PC-3 (cell line): ENCODE results near the gene STMP1. TPM values are rescaled to one million over a fixed set of nuclear protein-coding genes. Genes with fewer than 3 reads are reported as not detected.

Source experiments
- ATAC-seq: fragments of 200-7000 bp; cut with Tn5 transposase; 2 replicates; pipeline ENCODE4 v1.9.1; 2020; ENCODE audit warnings: mild to moderate bottlenecking, moderate library complexity
- BruUV-seq: library from RNA; stranded (reverse); fragments of 400-500 nt; replicated peaks from 2 replicates; lab custom pipeline; 2021; lab: Mats Ljungman, UMichigan
- CTCF ChIA-PET: fragments of 300-600 bp; sonication (Branson Sonifier 250); formaldehyde crosslinking; loops from one replicate; lab custom pipeline; 2022; ENCODE audit warnings: antibody characterized with exemption; lab: Charles Lee
- POLR2A ChIA-PET: fragments of 300-600 bp; sonication (Branson Sonifier 250); formaldehyde crosslinking; loops from one replicate; lab custom pipeline; 2022; ENCODE audit warnings: antibody characterized with exemption; ENCODE audit not compliant: unreplicated experiment; lab: Charles Lee
- DNase-seq: peaks from one replicate; pipeline ENCODE4 v3.0.0-alpha.2; 2015
- H2AFZ ChIP-seq: fragments of 300-600 bp; sonication (generic); 2 replicates; pipeline ENCODE4 v1.6.0; 2016; ENCODE audit warnings: antibody characterized with exemption, low read length
- H3F3A ChIP-seq: fragments of 300-600 bp; sonication (generic); one replicate; pipeline ENCODE4 v1.6.0; 2017; ENCODE audit warnings: antibody characterized with exemption, low read length, control low read depth, mild to moderate bottlenecking; ENCODE audit not compliant: unreplicated experiment
- H3K27ac ChIP-seq: fragments of 300-600 bp; sonication (generic); 2 replicates; pipeline ENCODE4 v1.5.1; 2016; ENCODE audit warnings: mild to moderate bottlenecking, low read length
- H3K27me3 ChIP-seq: fragments of 300-600 bp; sonication (generic); 2 replicates; pipeline ENCODE4 v1.6.1; 2016; ENCODE audit warnings: low read length, mixed read lengths
- H3K36me3 ChIP-seq: fragments of 300-600 bp; sonication (generic); 2 replicates; pipeline ENCODE4 v1.6.1; 2016; ENCODE audit warnings: low read depth, mixed run types, low read length, mixed read lengths
- H3K4me1 ChIP-seq: fragments of 300-600 bp; sonication (generic); 2 replicates; pipeline ENCODE4 v1.5.1; 2016; ENCODE audit warnings: low read length; ENCODE audit not compliant: insufficient read depth
- H3K4me2 ChIP-seq: fragments of 300-600 bp; sonication (generic); 2 replicates; pipeline ENCODE4 v1.6.0; 2016; ENCODE audit warnings: low read length
- H3K4me3 ChIP-seq: fragments of 300-600 bp; sonication (generic); 2 replicates; pipeline ENCODE4 v1.5.1; 2016; ENCODE audit warnings: mild to moderate bottlenecking, low read length, mixed read lengths
- H3K79me2 ChIP-seq: fragments of 300-600 bp; sonication (generic); 2 replicates; pipeline ENCODE4 v1.6.1; 2017; ENCODE audit warnings: low read length, mixed read lengths
- H3K9ac ChIP-seq: fragments of 300-600 bp; sonication (generic); 2 replicates; pipeline ENCODE4 v1.6.0; 2016; ENCODE audit warnings: mild to moderate bottlenecking, low read length
- H3K9me2 ChIP-seq: fragments of 300-600 bp; sonication (generic); replicated peaks from 2 replicates; pipeline ENCODE4 v1.6.1; 2016; ENCODE audit warnings: mixed run types, low read length, mixed read lengths
- H3K9me3 ChIP-seq: fragments of 300-600 bp; sonication (generic); 2 replicates; pipeline ENCODE4 v1.6.1; 2016; ENCODE audit warnings: low read length, mixed read lengths
- H4K20me1 ChIP-seq: fragments of 300-600 bp; sonication (generic); 2 replicates; pipeline ENCODE4 v1.6.1; 2016; ENCODE audit warnings: low read length, mixed read lengths
- CTCF ChIP-seq: fragments of 300-600 bp; sonication (generic); conservative IDR thresholded peaks from 2 replicates; pipeline ENCODE4 v1.5.1; 2017; ENCODE audit warnings: antibody characterized with exemption, low read depth, mild to moderate bottlenecking, low read length
- EZH2 ChIP-seq: fragments of 300-600 bp; sonication (generic); IDR thresholded peaks from one replicate; pipeline ENCODE4 v1.6.1; 2017; ENCODE audit warnings: antibody characterized with exemption, mild to moderate bottlenecking, low read length; ENCODE audit not compliant: unreplicated experiment
- EZH2phosphoT487 ChIP-seq: fragments of 300-600 bp; sonication (generic); IDR thresholded peaks from 2 replicates; pipeline ENCODE4 v1.6.1; 2018; ENCODE audit warnings: mild to moderate bottlenecking, antibody characterized with exemption, low read length, borderline replicate concordance
- intact Hi-C: fragments of 100-400 bp; cut with micrococcal nuclease; formaldehyde crosslinking; loops from 2 replicates; pipeline ENCODE4 v1.9.0; 2023
- total RNA-seq: library from RNA; depleted of rRNA; stranded (reverse); fragments of >200 nt; gene quantifications from 2 replicates; pipeline ENCODE4 v1.2.3, GENCODE V29; 2014

Gene STMP1
- total RNA-seq, 1 experiment from 2014 or later: 8.8 TPM

- POLR2A ChIA-PET: no interaction called here
- Histone ChIP-seq H2AFZ (peak overlapping the region; percentile 68), H3K4me3 (peak overlapping the region; percentile 44; the same call in 1 of the 2 replicates), H3K36me3 (no peaks in the 10 kb centered on the region), H3K79me2 (no peaks in the 10 kb centered on the region), H3K27me3 (no peaks in the 10 kb centered on the region), H3K4me1 (peaks cover 19% of the 10 kb centered on the region), H3K27ac (peak overlapping the region; percentile 92), H3F3A (peaks cover 3% of the 10 kb centered on the region), H3K4me2 (peak overlapping the region; percentile 72), H3K9ac (peak overlapping the region; percentile 48), H3K9me3 (no peaks in the 10 kb centered on the region), H4K20me1 (no peaks in the 10 kb centered on the region), H3K9me2 (no peaks in the 10 kb centered on the region)
- intact Hi-C loops: no loop called here
- CTCF ChIA-PET: interaction anchor here (1.0 kb wide), 1 partner anchor 35 kb away, joined by 3 read pairs; no protein-coding TSS in a partner anchor
- no TSS peak for BruUV-seq
- ATAC-seq (peak; percentile 21), DNase-seq (peak; percentile 71)
- TF ChIP-seq CTCF: no peak
- TF ChIP-seq EZH2phosphoT487: no peak
These were observed 45.3 kb downstream of the STMP1 start for GRCh38 chr7:135707570-135707966.

GRCh38 chr7:135708041-135708440 is 45.7 kb downstream of the STMP1 start:
- BruUV-seq: no TSS peak
- H3K27ac ChIP-seq: peak overlapping the region; percentile 92

GRCh38 chr7:135709508-135709907 is 47.2 kb downstream of the STMP1 start:
- H3F3A ChIP-seq: peaks cover 3% of the 10 kb centered on the region
- H3K79me2 ChIP-seq: no peaks in the 10 kb centered on the region
- no peaks in the 10 kb centered on the region for H3K27me3 ChIP-seq
- H3K4me1 ChIP-seq: peaks cover 27% of the 10 kb centered on the region
- H3K27ac ChIP-seq: no peak overlapping the region
- ChIA-PET CTCF (no interaction called here), POLR2A (no interaction called here)
- DNase-seq (no peak), ATAC-seq (no peak)
- H3K4me2 ChIP-seq: no peak overlapping the region
- no peaks in the 10 kb centered on the region for H3K9me2 ChIP-seq
- TF ChIP-seq EZH2 (no peak), EZH2phosphoT487 (no peak), CTCF (no peak)
- no peak overlapping the region for H3K9ac ChIP-seq
- no peaks in the 10 kb centered on the region for H3K36me3 ChIP-seq
- no peak overlapping the region for H3K4me3 ChIP-seq
- H2AFZ ChIP-seq: no peak overlapping the region
- intact Hi-C loops: no loop called here
- H3K9me3 ChIP-seq: no peaks in the 10 kb centered on the region
- no peaks in the 10 kb centered on the region for H4K20me1 ChIP-seq
- BruUV-seq: no TSS peak

More at GRCh38 chr7:135708041-135708440, 45.7 kb downstream of the STMP1 start:
- H3F3A ChIP-seq: peaks cover 3% of the 10 kb centered on the region
- no peaks in the 10 kb centered on the region for H3K9me3 ChIP-seq
- no peak for DNase-seq
- no peak for ATAC-seq
- peak overlapping the region; percentile 44; the same call in 1 of the 2 replicates for H3K4me3 ChIP-seq
- H3K9me2 ChIP-seq: no peaks in the 10 kb centered on the region
- H3K9ac ChIP-seq: 0 out of 2 replicates have a peak overlapping the region, but pooled peaks have one; percentile 48
- TF ChIP-seq CTCF (no peak), EZH2phosphoT487 (no peak), EZH2 (no peak)
- intact Hi-C loops: no loop called here
- no peaks in the 10 kb centered on the region for H3K27me3 ChIP-seq
- peaks cover 19% of the 10 kb centered on the region for H3K4me1 ChIP-seq
- no peaks in the 10 kb centered on the region for H4K20me1 ChIP-seq
- no peaks in the 10 kb centered on the region for H3K36me3 ChIP-seq
- no peaks in the 10 kb centered on the region for H3K79me2 ChIP-seq
- CTCF ChIA-PET: no interaction called here
- POLR2A ChIA-PET: no interaction called here
- H3K4me2 ChIP-seq: peak overlapping the region; percentile 72
- H2AFZ ChIP-seq: no peak overlapping the region
